Thyroid gland (tissue), 4 donors: ENCODE results near the gene CBX1.

Experiments used
- POLR2A ChIP-seq, 2 donors: fragments of 450-650 bp; IDR thresholded peaks; one replicate each; pipeline ENCODE4 v1.6.1; 2017; ENCODE audit warnings: antibody characterized with exemption in 2 of 2, mild to moderate bottlenecking in 2 of 2, moderate library complexity in 1 of 2
- TF ChIP-seq, protein P1 (sequence below), 6 experiments: fragments of 200-600 bp in 3 of 6; fragments of 450-650 bp in 3 of 6; sonication (generic) in 3 of 6; IDR thresholded peaks; one replicate each; pipeline ENCODE4 v1.5.1; 2016 to 2019; ENCODE audit warnings: antibody characterized with exemption in 6 of 6, mild to moderate bottlenecking in 2 of 6, inconsistent platforms in 1 of 6, moderate library complexity in 1 of 6

DNA sequence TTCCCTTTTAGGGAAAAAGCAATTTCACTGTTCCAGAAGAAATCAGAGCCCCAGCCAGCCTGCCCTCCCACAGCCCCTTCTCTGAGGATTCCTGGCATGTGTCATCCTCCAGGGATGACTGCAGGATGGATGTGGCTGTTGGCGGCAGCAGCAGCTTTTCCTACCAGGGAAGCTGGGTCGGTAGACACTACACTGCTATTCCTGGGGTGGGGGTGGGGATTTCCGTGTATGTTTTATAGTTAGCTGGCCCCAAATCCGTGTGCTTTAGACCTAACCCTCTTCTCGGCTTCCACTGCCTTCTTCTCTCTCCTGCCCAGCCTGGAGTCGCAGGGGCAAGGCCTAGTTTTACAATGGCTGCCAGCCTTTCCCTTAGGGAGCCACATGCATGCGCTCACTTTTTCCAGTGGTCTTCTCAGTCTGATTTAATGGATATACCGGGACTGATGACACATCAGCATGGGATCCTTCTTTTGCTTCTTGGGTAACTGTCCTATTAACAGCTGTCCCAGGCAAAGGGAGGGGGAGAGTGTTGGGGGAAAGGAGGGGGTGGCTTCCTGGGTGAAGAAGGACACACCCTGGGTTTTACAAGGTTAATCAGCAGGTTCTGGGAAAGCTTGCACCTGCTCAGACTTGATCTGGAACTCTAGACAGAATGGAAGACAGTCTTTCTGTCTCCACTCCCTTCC lies 55.8 kb downstream of the CBX1 start:
- TF ChIP-seq, protein P1, sequence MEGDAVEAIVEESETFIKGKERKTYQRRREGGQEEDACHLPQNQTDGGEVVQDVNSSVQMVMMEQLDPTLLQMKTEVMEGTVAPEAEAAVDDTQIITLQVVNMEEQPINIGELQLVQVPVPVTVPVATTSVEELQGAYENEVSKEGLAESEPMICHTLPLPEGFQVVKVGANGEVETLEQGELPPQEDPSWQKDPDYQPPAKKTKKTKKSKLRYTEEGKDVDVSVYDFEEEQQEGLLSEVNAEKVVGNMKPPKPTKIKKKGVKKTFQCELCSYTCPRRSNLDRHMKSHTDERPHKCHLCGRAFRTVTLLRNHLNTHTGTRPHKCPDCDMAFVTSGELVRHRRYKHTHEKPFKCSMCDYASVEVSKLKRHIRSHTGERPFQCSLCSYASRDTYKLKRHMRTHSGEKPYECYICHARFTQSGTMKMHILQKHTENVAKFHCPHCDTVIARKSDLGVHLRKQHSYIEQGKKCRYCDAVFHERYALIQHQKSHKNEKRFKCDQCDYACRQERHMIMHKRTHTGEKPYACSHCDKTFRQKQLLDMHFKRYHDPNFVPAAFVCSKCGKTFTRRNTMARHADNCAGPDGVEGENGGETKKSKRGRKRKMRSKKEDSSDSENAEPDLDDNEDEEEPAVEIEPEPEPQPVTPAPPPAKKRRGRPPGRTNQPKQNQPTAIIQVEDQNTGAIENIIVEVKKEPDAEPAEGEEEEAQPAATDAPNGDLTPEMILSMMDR (IDR thresholded peaks at IDR 0.05): no peak
- TF ChIP-seq POLR2A (IDR thresholded peaks at IDR 0.05): no peak
